PC-9 (cell line): Measurements from ENCODE around the gene TXNRD1. TPM values are rescaled to one million over a fixed set of nuclear protein-coding genes. Genes with fewer than 3 reads are reported as not detected.

Experiments used
- BruUV-seq: library from RNA; stranded (reverse); fragments of 400-500 nt; replicated peaks from 2 replicates; lab custom pipeline; 2021; lab: Mats Ljungman, UMichigan
- CTCF ChIA-PET: fragments of 300-600 bp; sonication (Branson Sonifier 250); formaldehyde crosslinking; loops from one replicate; lab custom pipeline; 2022; ENCODE audit warnings: antibody characterized with exemption; lab: Charles Lee
- POLR2A ChIA-PET: fragments of 300-600 bp; sonication (Branson Sonifier 250); formaldehyde crosslinking; loops from one replicate; lab custom pipeline; 2022; ENCODE audit warnings: antibody characterized with exemption; ENCODE audit not compliant: unreplicated experiment; lab: Charles Lee
- DNase-seq, 2 experiments: peaks; one replicate each; pipeline versions ENCODE4 v3.0.0 to v3.0.0-alpha.2; 2015 to 2022; ENCODE audit warnings: mixed read lengths in 1 of 2
- H2AFZ ChIP-seq: fragments of 200-600 bp; sonication (generic); 2 replicates; pipeline ENCODE4 v1.8.1; 2017; ENCODE audit warnings: antibody characterized with exemption
- H3F3A ChIP-seq: fragments of 200-600 bp; sonication (generic); 2 replicates; pipeline ENCODE4 v1.8.1; 2017; ENCODE audit warnings: antibody characterized with exemption, mild to moderate bottlenecking, low read depth; ENCODE audit not compliant: insufficient read depth
- H3K27ac ChIP-seq: fragments of 200-600 bp; sonication (generic); 2 replicates; pipeline ENCODE4 v1.6.1; 2016; ENCODE audit warnings: mixed run types
- H3K27me3 ChIP-seq: fragments of 200-600 bp; sonication (generic); 2 replicates; pipeline ENCODE4 v1.6.1; 2016; ENCODE audit warnings: low read depth, mixed run types; ENCODE audit not compliant: insufficient read depth
- H3K36me3 ChIP-seq: fragments of 200-600 bp; sonication (generic); 2 replicates; pipeline ENCODE4 v1.6.1; 2016; ENCODE audit warnings: low read depth, mixed run types
- H3K4me1 ChIP-seq: fragments of 200-600 bp; sonication (generic); replicated peaks from 2 replicates; pipeline ENCODE4 v1.6.1; 2016; ENCODE audit warnings: mixed run types; ENCODE audit not compliant: insufficient read depth
- H3K4me2 ChIP-seq: fragments of 200-600 bp; sonication (generic); 2 replicates; pipeline ENCODE4 v1.6.1; 2017; ENCODE audit warnings: mixed run types
- H3K4me3 ChIP-seq: fragments of 200-600 bp; sonication (generic); 2 replicates; pipeline ENCODE4 v1.6.1; 2016; ENCODE audit warnings: mixed run types
- H3K79me2 ChIP-seq: fragments of 200-600 bp; sonication (generic); 2 replicates; pipeline ENCODE4 v1.6.1; 2017; ENCODE audit warnings: low read depth, mixed run types
- H3K9me2 ChIP-seq: fragments of 200-600 bp; sonication (generic); 2 replicates; pipeline ENCODE4 v1.8.1; 2017; ENCODE audit warnings: mild to moderate bottlenecking; ENCODE audit not compliant: insufficient read depth
- H3K9me3 ChIP-seq: fragments of 200-600 bp; sonication (generic); 2 replicates; pipeline ENCODE4 v1.8.1; 2016; ENCODE audit warnings: low read depth; ENCODE audit not compliant: insufficient read depth
- H4K20me1 ChIP-seq: fragments of 200-600 bp; sonication (generic); 2 replicates; pipeline ENCODE4 v1.8.1; 2017; ENCODE audit not compliant: insufficient read depth
- EZH2 ChIP-seq: fragments of 200-600 bp; sonication (generic); IDR thresholded peaks from 2 replicates; pipeline ENCODE4 v1.8.0; 2017; ENCODE audit warnings: antibody characterized with exemption, low read depth
- intact Hi-C: fragments of 100-400 bp; cut with micrococcal nuclease; formaldehyde crosslinking; loops from one replicate; pipeline ENCODE4 v1.10.0; 2022; ENCODE audit not compliant: unreplicated experiment
- total RNA-seq: library from RNA; stranded (reverse); gene quantifications from 2 replicates; pipeline ENCODE4 v1.2.3, GENCODE V29; 2021
- TF ChIP-seq, protein P1 (sequence below): fragments of 200-600 bp; sonication (generic); conservative IDR thresholded peaks from 2 replicates; pipeline ENCODE4 v1.6.1; 2017; ENCODE audit warnings: mixed run types, antibody characterized with exemption, mild to moderate bottlenecking, moderate library complexity

TXNRD1 gene
- total RNA-seq, 1 experiment from 2014 or later: 1,250 TPM

DNA sequence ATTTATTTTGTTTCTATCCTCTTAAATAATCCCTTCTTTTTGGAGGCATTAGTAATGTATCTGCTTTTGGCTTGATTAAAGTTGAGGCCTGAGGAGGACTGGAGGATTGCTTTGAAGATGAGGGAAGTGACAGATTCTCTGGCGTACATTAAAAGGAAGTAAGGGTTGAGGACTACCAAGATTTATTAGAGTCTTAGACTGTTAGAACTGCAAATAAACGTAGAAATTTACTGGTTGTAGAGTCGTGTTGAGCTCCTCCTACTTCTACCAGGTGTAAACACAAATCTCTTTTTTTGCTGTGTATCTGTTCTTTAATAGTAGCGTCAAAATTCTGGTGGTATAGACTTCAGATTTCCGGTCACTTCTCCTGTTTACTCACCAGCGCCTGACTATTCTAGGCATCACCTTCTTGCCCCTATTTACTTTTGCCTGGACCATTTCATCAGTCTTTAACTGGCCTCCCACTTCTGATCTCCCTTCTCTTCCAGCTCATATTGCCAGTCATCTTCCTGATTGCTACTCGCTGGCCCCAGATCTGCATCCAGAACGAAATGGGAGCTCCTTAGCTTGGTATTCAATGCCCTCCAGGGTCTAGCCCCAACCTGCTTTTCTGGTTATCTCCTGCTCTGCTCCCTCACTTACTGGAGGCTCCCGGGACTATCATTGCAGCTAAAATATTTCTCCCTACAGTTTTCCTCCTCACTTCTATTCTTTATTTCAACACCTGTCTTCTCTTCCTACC is 79.5 kb downstream of the TXNRD1 start:
- TF ChIP-seq, protein P1, sequence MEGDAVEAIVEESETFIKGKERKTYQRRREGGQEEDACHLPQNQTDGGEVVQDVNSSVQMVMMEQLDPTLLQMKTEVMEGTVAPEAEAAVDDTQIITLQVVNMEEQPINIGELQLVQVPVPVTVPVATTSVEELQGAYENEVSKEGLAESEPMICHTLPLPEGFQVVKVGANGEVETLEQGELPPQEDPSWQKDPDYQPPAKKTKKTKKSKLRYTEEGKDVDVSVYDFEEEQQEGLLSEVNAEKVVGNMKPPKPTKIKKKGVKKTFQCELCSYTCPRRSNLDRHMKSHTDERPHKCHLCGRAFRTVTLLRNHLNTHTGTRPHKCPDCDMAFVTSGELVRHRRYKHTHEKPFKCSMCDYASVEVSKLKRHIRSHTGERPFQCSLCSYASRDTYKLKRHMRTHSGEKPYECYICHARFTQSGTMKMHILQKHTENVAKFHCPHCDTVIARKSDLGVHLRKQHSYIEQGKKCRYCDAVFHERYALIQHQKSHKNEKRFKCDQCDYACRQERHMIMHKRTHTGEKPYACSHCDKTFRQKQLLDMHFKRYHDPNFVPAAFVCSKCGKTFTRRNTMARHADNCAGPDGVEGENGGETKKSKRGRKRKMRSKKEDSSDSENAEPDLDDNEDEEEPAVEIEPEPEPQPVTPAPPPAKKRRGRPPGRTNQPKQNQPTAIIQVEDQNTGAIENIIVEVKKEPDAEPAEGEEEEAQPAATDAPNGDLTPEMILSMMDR: no peak
- no peak for TF ChIP-seq EZH2
- peak in 1 of 2 experiments; percentile 81 for DNase-seq
- Histone ChIP-seq H3K79me2 (peaks cover 99% of the 10 kb centered on the region), H3K27ac (peak overlapping the region; percentile 99), H4K20me1 (peaks cover 95% of the 10 kb centered on the region), H2AFZ (no peak overlapping the region), H3K36me3 (peaks cover 84% of the 10 kb centered on the region), H3K9me3 (no peaks in the 10 kb centered on the region), H3K4me2 (peak overlapping the region; percentile 97), H3K4me3 (peak overlapping the region; percentile 59), H3K27me3 (no peaks in the 10 kb centered on the region), H3F3A (peaks cover 96% of the 10 kb centered on the region), H3K4me1 (peaks cover 54% of the 10 kb centered on the region), H3K9me2 (no peaks in the 10 kb centered on the region)
- BruUV-seq: no TSS peak
- CTCF ChIA-PET: interaction anchor here (1.0 kb wide), 1 partner anchor 14 kb away, joined by 3 read pairs; no protein-coding TSS in a partner anchor
- POLR2A ChIA-PET: interaction anchor here (0.6 to 0.7 kb wide), 2 partner anchors 24 to 75 kb away, joined by 3 to 4 read pairs; no protein-coding TSS in a partner anchor
- intact Hi-C loops: no loop called here

DNA sequence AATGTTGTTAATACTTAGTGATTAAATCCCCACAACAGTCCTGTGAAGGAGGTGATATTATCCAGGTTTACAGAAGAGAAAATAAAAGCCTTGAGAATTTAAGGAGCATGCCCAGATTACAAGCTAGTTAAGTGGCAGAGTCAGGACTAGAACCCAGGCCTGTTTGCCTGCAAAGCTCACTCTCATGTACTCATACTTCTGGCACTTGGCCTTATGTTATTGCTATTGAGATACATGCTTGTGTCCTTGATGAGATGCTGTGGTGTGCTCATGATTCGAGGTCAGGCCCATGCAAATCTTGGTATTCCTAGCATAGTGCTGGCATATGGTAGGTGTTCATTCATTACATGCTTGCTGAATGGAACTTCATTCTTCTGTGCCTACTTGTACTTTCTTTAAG is 80.4 kb downstream of the TXNRD1 start:
- H3K4me1 ChIP-seq: peaks cover 58% of the 10 kb centered on the region
- TF ChIP-seq EZH2: no peak
- TF ChIP-seq, protein P1: no peak
- ChIA-PET POLR2A (interaction anchor here (0.5 to 1.0 kb wide), 3 partner anchors 8 to 26 kb away, joined by 3 to 7 read pairs (median 3); no protein-coding TSS in a partner anchor), CTCF (interaction anchor here (1.0 kb wide), 1 partner anchor 15 kb away, joined by 3 read pairs; no protein-coding TSS in a partner anchor)
- intact Hi-C loops: no loop called here
- DNase-seq: peak in 1 of 2 experiments; percentile 35
- peak overlapping the region; percentile 99 for H3K27ac ChIP-seq
- peaks cover 97% of the 10 kb centered on the region for H4K20me1 ChIP-seq
- H3K27me3 ChIP-seq: no peaks in the 10 kb centered on the region
- BruUV-seq: no TSS peak
- H3K4me3 ChIP-seq: peak overlapping the region; percentile 59
- H3K9me3 ChIP-seq: no peaks in the 10 kb centered on the region
- H3K9me2 ChIP-seq: no peaks in the 10 kb centered on the region
- peaks cover 84% of the 10 kb centered on the region for H3K36me3 ChIP-seq
- peaks cover 99% of the 10 kb centered on the region for H3K79me2 ChIP-seq
- peak overlapping the region; percentile 97 for H3K4me2 ChIP-seq
- H2AFZ ChIP-seq: no peak overlapping the region
- H3F3A ChIP-seq: peaks cover 98% of the 10 kb centered on the region

DNA sequence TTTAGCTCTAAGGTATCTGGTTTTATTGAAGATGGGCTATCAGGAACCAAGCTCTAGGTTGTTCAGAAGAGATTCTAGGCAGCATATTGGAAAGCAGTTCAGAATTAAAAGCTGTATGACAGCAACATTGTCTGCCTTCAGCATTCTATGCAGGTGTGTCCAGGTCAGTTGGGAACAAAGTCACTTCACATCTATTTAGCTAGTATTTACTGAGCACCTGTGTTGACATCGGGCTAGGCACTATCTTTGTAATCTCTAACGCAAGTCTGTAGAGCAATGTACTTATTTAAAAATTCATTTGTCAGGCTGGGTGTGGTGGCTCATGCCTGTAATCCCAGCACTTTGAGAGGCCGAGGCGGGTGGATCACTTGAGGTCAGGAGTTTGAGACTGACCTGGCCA is 81.1 kb downstream of the TXNRD1 start:
- Histone ChIP-seq H3K79me2 (peaks cover 99% of the 10 kb centered on the region), H3K27me3 (no peaks in the 10 kb centered on the region), H3K4me1 (peaks cover 58% of the 10 kb centered on the region), H3K36me3 (peaks cover 81% of the 10 kb centered on the region), H3K9me3 (no peaks in the 10 kb centered on the region), H3F3A (peaks cover 98% of the 10 kb centered on the region), H3K27ac (peak overlapping the region; percentile 99), H2AFZ (no peak overlapping the region), H3K4me3 (peak overlapping the region; percentile 59), H3K4me2 (peak overlapping the region; percentile 97), H3K9me2 (no peaks in the 10 kb centered on the region), H4K20me1 (peaks cover 97% of the 10 kb centered on the region)
- TF ChIP-seq, protein P1: no peak
- TF ChIP-seq EZH2: no peak
- intact Hi-C loops: no loop called here
- POLR2A ChIA-PET: interaction anchor here (0.5 to 1.0 kb wide), 5 partner anchors 9 to 83 kb away, joined by 3 to 19 read pairs (median 9); no protein-coding TSS in a partner anchor
- peak in 1 of 2 experiments; percentile 64 for DNase-seq
- CTCF ChIA-PET: no interaction called here
- BruUV-seq: no TSS peak
